ENCODE results near the gene CDA. TPM values are rescaled to one million over a fixed set of nuclear protein-coding genes. Genes with fewer than 3 reads are reported as not detected.
A peak's percentile ranks its signal among the peaks of the same experiment; 100 is the strongest.

The CDA gene
- polyA plus RNA-seq, 3 donors from 2014 or later = 0.30 TPM; not detected in 2

DNA sequence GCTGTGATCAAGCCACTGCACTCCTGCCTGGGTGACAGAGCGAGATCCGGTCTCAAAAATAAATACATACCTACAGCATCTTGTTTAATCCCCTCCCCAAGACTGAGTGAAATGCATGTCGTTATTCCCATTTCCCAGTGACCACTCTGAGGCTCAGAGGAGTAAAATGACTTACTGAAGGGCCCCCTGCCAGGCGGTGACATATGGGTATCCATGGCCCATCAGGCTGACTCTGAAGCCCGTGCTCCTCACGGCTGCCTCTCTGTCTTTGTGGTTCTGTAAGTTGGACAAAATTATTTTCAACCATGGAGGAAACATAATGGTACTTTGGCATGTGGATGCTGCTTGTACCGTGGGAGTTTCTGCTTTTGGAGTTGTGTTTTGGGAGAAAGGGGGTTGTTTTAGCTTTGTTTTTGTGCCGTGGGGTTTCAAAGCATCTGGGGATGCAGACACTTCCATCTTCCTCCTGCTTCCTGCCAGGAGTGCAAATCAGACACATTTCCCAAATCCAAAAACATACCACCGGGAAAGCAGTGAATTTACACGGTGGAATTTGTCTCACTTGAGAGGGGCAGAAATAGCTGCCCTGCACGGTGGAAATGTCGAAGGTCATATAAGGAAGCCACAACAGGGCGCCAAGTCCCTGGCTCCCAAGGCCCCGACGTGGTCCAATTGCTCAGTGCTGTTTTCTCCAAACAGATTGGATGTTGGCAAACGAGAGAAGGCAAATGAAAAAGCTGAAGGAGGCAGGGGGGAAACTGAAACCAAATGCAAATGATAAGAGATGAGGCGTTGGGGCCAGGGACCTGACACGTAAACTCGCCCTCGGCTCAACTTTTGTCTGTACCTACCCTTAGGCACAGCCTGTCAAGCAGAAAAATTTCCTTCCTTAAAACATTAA lies 27.3 kb downstream of the CDA start:
- H3K9me3 Mint-ChIP-seq = no peaks in the 10 kb centered on the region
- H3K4me1 Mint-ChIP-seq = no peaks in the 10 kb centered on the region
- DNase-seq = no peak
- no peaks in the 10 kb centered on the region for H3K36me3 Mint-ChIP-seq
- H3K27ac Mint-ChIP-seq = peak overlapping the region in 1 of 6 donors; percentile 46
- H3K4me3 Mint-ChIP-seq = no peak overlapping the region
- peaks cover 1 to 4% (median 2%) of the 10 kb centered on the region in 3 donors for H3K27me3 Mint-ChIP-seq (ENCODE audit: low read depth in 3 of 3)

DNA sequence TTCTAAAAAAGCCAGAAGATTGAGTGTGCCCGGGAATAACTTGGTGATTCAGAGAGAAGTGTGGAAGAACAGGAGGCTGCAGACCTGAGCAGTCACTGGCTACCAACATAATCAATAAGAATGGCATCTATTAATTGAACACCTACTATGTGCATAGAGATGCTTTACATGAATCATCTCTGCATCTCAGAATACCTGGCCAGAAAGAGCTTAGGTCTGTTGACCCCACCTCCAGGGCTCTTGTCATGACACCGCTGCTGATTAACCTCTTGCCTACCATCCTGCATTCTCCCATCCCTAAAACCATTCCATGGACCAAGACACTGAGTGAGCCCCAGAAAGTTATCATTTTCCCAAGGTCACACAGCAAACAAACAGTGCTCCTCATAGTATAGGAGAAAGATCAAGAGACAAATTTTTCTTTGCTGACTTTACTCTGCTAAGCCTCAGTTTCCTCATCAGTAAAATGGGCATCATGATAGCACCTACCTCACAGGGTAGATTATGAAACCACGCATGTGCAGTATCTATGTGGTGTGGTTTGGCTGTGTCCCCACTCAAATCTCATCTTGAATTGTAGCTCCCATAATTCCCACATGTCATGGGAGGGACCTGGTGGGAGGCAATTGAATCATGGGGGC lies 28.1 kb downstream of the CDA start:
- no peak for DNase-seq
- Mint-ChIP-seq H3K4me1 (no peaks in the 10 kb centered on the region), H3K9me3 (no peaks in the 10 kb centered on the region), H3K27me3 (ENCODE audit: low read depth in 3 of 3) (peaks cover 1 to 4% (median 2%) of the 10 kb centered on the region in 3 donors), H3K4me3 (no peak overlapping the region), H3K36me3 (no peaks in the 10 kb centered on the region), H3K27ac (no peak overlapping the region)

DNA sequence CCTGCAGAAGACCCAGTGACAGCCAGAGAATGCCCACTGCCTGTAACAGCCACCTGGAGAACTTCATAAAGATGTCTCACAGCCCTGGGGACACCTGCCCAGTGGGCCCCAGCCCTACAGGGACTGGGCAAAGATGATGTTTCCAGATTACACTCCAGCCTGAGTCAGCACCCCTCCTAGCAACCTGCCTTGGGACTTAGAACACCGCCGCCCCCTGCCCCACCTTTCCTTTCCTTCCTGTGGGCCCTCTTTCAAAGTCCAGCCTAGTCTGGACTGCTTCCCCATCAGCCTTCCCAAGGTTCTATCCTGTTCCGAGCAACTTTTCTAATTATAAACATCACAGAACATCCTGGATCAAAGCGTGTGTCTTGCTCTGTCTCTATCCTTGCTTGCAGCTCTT lies 29.7 kb downstream of the CDA start:
- no peak for DNase-seq
- Mint-ChIP-seq H3K27ac (no peak overlapping the region), H3K9me3 (no peaks in the 10 kb centered on the region), H3K4me1 (no peaks in the 10 kb centered on the region), H3K27me3 (ENCODE audit: low read depth in 3 of 3) (peaks cover 0 to 4% (median 3%) of the 10 kb centered on the region in 3 donors), H3K36me3 (no peaks in the 10 kb centered on the region), H3K4me3 (no peak overlapping the region)

DNA sequence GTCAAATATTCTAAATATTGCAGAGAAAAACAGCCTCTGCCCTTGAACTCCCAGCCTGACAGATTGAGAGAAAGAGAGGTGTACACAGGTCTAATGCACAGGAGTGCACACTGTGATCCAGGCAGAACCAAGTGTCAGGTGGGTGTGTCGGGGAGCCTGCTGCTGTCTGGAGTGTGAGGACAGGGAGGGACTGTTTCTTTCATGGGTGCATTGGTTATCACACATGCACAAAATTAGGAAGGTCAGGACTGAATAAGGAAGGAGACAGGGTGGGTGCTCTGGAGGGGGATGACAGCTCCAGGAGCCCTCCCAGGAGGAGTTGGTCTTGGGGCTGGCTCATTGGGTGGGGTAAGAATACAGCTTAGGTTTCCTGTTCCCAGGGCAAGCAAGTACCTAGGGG lies 31.1 kb downstream of the CDA start:
- Mint-ChIP-seq H3K4me1 (no peaks in the 10 kb centered on the region), H3K27ac (no peak overlapping the region), H3K36me3 (no peaks in the 10 kb centered on the region), H3K4me3 (no peak overlapping the region), H3K27me3 (ENCODE audit: low read depth in 3 of 3) (peaks cover 2 to 5% (median 4%) of the 10 kb centered on the region in 3 donors), H3K9me3 (no peaks in the 10 kb centered on the region)
- no peak for DNase-seq

DNA sequence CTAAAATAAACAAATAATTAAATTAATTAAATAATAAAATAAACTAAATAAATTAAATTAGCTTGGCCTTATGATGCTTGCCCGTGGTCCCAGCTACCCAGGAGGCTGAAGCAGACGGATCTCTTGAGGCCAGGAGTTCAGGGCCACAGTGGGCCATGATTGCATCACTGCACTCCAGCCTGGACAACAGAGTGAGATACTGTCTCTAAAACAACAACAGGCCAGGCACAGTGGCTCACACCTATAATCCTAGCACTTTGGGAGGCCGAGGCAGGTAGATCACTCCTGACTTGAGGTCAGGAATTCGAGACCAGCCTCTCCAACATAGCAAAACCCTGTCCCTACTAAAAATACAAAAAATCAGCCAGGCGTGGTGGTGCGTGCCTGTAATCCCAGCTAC lies 32.1 kb downstream of the CDA start:
- Mint-ChIP-seq H3K27me3 (ENCODE audit: low read depth in 3 of 3) (peaks cover 4 to 5% (median 5%) of the 10 kb centered on the region in 3 donors), H3K9me3 (no peaks in the 10 kb centered on the region), H3K4me1 (no peaks in the 10 kb centered on the region), H3K36me3 (no peaks in the 10 kb centered on the region), H3K4me3 (no peak overlapping the region), H3K27ac (no peak overlapping the region)
- no peak for DNase-seq

DNA sequence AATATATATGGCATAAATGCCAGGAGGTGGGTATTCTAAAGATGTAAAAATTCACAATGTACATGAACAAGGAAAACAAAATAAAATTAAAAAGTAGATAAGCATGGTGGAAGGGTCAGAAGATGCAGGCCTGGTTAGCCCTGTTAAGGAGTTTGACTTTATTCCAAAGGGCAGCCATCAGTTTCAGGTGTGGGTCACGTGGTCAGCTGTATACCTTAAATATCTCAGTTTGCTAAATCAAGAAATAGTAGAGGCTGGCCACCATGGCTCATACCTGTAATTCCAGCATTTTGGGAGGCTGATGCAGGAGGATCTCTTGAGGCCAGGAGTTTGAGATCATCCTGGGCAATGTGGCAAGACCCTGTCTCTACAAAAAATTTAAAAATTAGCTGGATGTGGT lies 35.8 kb downstream of the CDA start:
- DNase-seq = no peak
- Mint-ChIP-seq H3K4me3 (no peak overlapping the region), H3K9me3 (no peaks in the 10 kb centered on the region), H3K27me3 (ENCODE audit: low read depth in 3 of 3) (peaks cover 2 to 11% (median 5%) of the 10 kb centered on the region in 3 donors), H3K4me1 (no peaks in the 10 kb centered on the region), H3K36me3 (no peaks in the 10 kb centered on the region), H3K27ac (no peak overlapping the region)

DNA sequence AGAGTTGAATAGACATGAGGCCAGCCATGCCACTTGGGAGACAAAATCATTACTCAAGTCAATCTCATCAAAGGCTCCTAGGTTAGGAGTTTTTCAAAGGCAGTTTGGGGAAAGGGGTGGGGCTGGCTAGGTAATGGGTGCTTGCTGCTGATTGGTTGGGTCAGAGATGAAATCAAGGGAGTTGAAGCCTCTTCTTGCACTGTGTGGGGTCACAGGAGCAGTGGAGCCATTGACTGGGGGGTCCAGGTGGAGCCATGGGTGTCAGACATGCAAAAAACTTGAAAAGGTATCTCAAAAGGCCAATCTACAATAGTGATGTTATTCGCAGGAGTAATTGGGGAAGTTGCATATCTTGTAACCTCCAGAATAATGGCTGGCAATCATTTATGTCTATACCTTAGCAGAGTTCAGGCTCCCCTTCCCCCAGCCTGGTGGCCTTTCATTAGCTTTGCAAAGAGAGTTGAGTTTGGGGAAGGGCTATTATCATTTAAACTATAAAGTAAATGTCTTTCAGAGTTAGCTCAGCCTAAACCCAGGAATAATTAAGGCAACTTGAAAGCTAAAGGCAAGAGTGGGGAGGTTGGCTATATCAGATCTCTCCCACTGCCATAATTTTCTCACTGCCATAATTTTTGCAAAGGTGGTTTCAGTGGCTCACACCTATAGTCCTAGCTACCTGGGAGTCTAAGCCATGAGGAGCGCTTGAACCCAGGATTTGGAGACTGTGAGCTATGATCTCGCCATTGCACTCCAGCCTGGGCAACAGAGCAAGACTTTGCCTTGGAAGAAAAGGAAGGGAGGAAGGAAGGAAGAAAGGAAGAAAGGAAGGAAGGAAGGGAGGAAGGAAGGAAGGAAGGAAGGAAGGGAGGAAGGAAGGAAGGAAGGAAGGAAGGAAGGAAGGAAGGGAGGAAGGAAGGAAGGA lies 36.5 kb downstream of the CDA start:
- Mint-ChIP-seq H3K27ac (no peak overlapping the region), H3K4me1 (no peaks in the 10 kb centered on the region), H3K27me3 (ENCODE audit: low read depth in 3 of 3) (peaks cover 2 to 11% (median 5%) of the 10 kb centered on the region in 3 donors), H3K9me3 (no peaks in the 10 kb centered on the region), H3K4me3 (peak overlapping the region in 1 of 5 donors; percentile 1), H3K36me3 (no peaks in the 10 kb centered on the region)
- DNase-seq = no peak

DNA sequence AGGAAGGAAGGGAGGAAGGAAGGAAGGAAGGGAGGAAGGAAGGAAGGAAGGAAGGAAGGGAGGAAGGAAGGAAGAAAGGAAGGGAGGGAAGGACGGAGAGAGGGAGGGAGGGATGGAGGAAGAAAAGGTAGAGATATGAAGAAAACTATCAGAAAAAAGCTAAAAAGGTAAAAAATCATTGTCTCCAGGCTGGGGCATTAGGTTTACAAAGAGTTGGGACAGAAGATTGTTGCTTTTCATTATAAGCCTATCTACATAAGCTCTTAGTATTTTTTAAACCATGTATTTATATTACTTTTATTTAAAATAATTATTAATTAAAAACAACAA lies 37.2 kb downstream of the CDA start:
- H3K4me3 Mint-ChIP-seq = no peak overlapping the region
- H3K9me3 Mint-ChIP-seq = no peaks in the 10 kb centered on the region
- DNase-seq = no peak

DNA sequence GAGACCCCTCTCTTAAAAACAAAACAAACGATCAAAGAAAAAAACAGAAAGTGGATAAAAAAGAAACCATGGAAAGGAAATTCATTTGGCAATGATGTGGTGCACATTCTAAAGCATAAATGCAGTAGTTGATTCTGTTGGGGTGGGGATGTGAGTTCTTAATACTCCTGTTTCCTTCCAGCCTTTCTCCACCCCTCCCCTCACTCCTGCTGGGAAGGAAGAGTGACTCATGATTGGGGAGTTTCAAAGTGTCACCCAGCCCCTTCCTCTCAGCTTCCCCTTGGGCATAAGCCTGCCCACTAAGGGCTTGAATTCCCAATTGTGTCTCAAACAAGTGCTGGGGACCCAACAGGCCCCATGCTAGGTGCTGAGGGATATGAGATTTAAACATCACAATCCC lies 37.6 kb downstream of the CDA start:
- Mint-ChIP-seq H3K4me3 (no peak overlapping the region), H3K36me3 (no peaks in the 10 kb centered on the region), H3K27me3 (ENCODE audit: low read depth in 3 of 3) (peaks cover 2 to 11% (median 5%) of the 10 kb centered on the region in 3 donors), H3K9me3 (no peaks in the 10 kb centered on the region), H3K4me1 (no peaks in the 10 kb centered on the region), H3K27ac (no peak overlapping the region)
- DNase-seq = no peak

More for the DNA sequence above, 37.2 kb downstream of the CDA start:
- Mint-ChIP-seq H3K36me3 (no peaks in the 10 kb centered on the region), H3K4me1 (no peaks in the 10 kb centered on the region), H3K27ac (no peak overlapping the region), H3K27me3 (ENCODE audit: low read depth in 3 of 3) (peaks cover 2 to 11% (median 5%) of the 10 kb centered on the region in 3 donors)

DNA sequence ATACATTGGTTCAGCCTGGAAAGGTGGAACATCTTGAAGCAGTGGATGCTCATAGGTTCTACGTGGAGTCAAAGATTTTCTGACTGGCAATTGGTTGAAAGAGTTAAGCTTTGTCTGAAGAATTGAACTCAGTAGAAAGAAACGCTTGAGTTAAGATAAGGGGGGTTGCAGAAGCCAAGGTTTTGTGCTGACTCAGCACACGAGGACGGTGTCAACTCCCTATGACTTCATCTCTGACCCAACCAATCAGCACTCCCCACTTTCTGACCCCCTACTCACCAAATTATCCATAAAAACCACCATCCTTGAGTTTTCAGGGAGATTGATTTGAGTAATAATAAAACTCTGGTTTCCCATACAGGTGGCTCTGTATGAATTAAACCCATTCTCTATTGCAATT lies 41.8 kb downstream of the CDA start:
- peaks cover 14 to 17% of the 10 kb centered on the region in 2 donors for H3K4me1 Mint-ChIP-seq
- DNase-seq = no peak
- H3K4me3 Mint-ChIP-seq = no peak overlapping the region
- H3K27ac Mint-ChIP-seq = no peak overlapping the region
- no peaks in the 10 kb centered on the region for H3K36me3 Mint-ChIP-seq
- peaks cover 4 to 13% (median 5%) of the 10 kb centered on the region in 3 donors for H3K27me3 Mint-ChIP-seq (ENCODE audit: low read depth in 3 of 3)
- H3K9me3 Mint-ChIP-seq = no peaks in the 10 kb centered on the region

DNA sequence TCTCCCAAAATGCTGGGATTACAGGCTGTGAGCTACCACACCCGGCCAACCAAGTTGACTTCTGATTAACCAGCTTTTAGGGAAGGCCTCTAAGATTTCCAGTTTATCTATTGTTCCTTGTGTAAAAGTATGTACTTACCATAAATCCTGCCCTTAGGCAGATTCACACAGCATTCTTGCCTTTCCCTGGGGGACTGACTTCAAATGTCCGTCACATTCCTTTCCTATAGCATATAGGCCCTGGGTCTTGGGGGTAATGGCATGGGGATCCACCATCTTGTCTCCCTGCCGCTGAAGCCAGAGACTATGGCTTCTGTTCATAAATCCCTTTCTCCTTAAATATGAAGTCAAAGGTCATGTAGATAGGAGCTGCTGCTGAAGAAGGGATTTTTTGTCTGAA lies 43.5 kb downstream of the CDA start:
- Mint-ChIP-seq H3K4me3 (peak overlapping the region; percentile 80 to 84 (median 83)), H3K9me3 (no peaks in the 10 kb centered on the region), H3K27ac (peak overlapping the region in 4 of 6 donors; percentile 23 to 83 (median 47)), H3K27me3 (ENCODE audit: low read depth in 3 of 3) (peaks cover 4 to 14% (median 5%) of the 10 kb centered on the region in 3 donors), H3K4me1 (peaks cover 16 to 17% of the 10 kb centered on the region in 2 donors), H3K36me3 (no peaks in the 10 kb centered on the region)
- DNase-seq = no peak

DNA sequence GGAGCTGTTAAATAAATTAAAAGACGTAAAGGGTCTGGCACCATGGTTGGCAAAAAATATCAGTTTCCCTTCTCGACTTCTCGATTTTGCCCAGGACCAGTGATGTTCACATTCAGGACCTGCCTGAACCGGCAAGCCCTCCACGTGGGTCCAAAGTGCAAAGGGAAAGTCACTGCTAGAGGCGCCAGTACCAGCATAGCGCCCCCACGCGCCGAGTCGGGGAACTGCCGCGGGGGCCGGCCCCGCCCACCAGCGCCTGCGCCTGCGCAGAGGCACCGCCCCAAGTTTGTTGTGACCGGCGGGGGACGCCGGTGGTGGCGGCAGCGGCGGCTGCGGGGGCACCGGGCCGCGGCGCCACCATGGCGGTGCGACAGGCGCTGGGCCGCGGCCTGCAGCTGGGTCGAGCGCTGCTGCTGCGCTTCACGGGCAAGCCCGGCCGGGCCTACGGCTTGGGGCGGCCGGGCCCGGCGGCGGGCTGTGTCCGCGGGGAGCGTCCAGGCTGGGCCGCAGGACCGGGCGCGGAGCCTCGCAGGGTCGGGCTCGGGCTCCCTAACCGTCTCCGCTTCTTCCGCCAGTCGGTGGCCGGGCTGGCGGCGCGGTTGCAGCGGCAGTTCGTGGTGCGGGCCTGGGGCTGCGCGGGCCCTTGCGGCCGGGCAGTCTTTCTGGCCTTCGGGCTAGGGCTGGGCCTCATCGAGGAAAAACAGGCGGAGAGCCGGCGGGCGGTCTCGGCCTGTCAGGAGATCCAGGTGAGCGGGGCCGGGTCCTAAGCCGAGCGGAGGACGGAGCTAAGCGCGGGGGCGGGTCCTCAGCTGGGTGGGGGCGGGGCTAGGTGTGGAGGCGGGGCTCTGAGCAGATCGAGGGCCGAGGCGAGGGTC lies 44.5 kb downstream of the CDA start, which contains the start of gene PINK1:
PINK1 (plus strand) TSS at position 269 of the 875 bp plus-strand sequence; CDS start at position 360, 91 bp downstream.
- no peaks in the 10 kb centered on the region for H3K9me3 Mint-ChIP-seq

More for the DNA sequence above, 44.5 kb downstream of the CDA start, which contains the start of gene PINK1:
- peaks cover 3 to 14% (median 4%) of the 10 kb centered on the region in 3 donors for H3K27me3 Mint-ChIP-seq (ENCODE audit: low read depth in 3 of 3)
- peak within 1 kb of the TSS; percentile 88 to 91 (median 91) for H3K4me3 Mint-ChIP-seq
- H3K27ac Mint-ChIP-seq = peak within 1 kb of the TSS; percentile 27 to 84 (median 84)
- DNase-seq = peak; percentile 89 to 92 (median 89)
- H3K4me1 Mint-ChIP-seq = peaks cover 16 to 17% of the 10 kb centered on the region in 2 donors
- peaks cover 0 to 5% (median 3%) of the 10 kb centered on the region in 3 donors for H3K36me3 Mint-ChIP-seq

Measured in immature natural killer cell (primary cell).